ENCODE data around the gene CWC15. TPM values are rescaled to one million over a fixed set of nuclear protein-coding genes. Genes with fewer than 3 reads are reported as not detected.

The CWC15 gene
- polyA plus RNA-seq, 1 donor from 2014 or later: 151 TPM

DNA sequence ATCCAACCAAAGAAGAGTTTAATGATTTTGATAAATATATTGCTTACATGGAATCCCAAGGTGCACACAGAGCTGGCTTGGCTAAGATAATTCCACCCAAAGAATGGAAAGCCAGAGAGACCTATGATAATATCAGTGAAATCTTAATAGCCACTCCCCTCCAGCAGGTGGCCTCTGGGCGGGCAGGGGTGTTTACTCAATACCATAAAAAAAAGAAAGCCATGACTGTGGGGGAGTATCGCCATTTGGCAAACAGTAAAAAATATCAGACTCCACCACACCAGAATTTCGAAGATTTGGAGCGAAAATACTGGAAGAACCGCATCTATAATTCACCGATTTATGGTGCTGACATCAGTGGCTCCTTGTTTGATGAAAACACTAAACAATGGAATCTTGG, 24.1 kb upstream of the CWC15 start:
- Histone ChIP-seq H3K4me2 (ENCODE audit: low read length) (no peak overlapping the region), H3K9me3 (ENCODE audit: low read length) (no peaks in the 10 kb centered on the region), H3K9me2 (ENCODE audit: insufficient read depth, low read length) (no peaks in the 10 kb centered on the region), H3K4me3 (ENCODE audit: low read length) (no peak overlapping the region), H3K79me2 (replicated peaks; ENCODE audit: insufficient read depth, low read length) (no peaks in the 10 kb centered on the region), H3K9ac (ENCODE audit: low read length) (no peak overlapping the region), H4K20me1 (ENCODE audit: insufficient read depth) (no peaks in the 10 kb centered on the region), H3K27ac (ENCODE audit: low read length) (no peak overlapping the region), H2AFZ (ENCODE audit: low read depth, low read length) (no peak overlapping the region), H3K36me3 (ENCODE audit: insufficient read depth, low read length) (no peaks in the 10 kb centered on the region), H3K27me3 (ENCODE audit: insufficient read depth, low read depth, low read length) (no peaks in the 10 kb centered on the region), H3F3A (ENCODE audit: insufficient read depth, low read length, poor library complexity, severe bottlenecking) (no peaks in the 10 kb centered on the region)
- TF ChIP-seq POLR2AphosphoS5 (IDR thresholded peaks at IDR 0.05) (no peak), SMC3 (conservative IDR thresholded peaks at IDR 0.05; ENCODE audit: poor library complexity) (no peak), RAD21 (conservative IDR thresholded peaks at IDR 0.05) (no peak), EP300 (conservative IDR thresholded peaks at IDR 0.05; ENCODE audit: poor library complexity, severe bottlenecking) (no peak), TAF1 (IDR thresholded peaks at IDR 0.05; ENCODE audit: low read depth) (no peak), EZH2 (IDR thresholded peaks at IDR 0.05; ENCODE audit: borderline replicate concordance, insufficient read depth, low read length, poor library complexity, severe bottlenecking) (no peak), MXI1 (conservative IDR thresholded peaks at IDR 0.05; ENCODE audit: poor library complexity, severe bottlenecking) (no peak)
- TF ChIP-seq, protein P1, sequence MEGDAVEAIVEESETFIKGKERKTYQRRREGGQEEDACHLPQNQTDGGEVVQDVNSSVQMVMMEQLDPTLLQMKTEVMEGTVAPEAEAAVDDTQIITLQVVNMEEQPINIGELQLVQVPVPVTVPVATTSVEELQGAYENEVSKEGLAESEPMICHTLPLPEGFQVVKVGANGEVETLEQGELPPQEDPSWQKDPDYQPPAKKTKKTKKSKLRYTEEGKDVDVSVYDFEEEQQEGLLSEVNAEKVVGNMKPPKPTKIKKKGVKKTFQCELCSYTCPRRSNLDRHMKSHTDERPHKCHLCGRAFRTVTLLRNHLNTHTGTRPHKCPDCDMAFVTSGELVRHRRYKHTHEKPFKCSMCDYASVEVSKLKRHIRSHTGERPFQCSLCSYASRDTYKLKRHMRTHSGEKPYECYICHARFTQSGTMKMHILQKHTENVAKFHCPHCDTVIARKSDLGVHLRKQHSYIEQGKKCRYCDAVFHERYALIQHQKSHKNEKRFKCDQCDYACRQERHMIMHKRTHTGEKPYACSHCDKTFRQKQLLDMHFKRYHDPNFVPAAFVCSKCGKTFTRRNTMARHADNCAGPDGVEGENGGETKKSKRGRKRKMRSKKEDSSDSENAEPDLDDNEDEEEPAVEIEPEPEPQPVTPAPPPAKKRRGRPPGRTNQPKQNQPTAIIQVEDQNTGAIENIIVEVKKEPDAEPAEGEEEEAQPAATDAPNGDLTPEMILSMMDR (IDR thresholded peaks at IDR 0.05; ENCODE audit: poor library complexity, severe bottlenecking): no peak
- TF ChIP-seq, protein P2, sequence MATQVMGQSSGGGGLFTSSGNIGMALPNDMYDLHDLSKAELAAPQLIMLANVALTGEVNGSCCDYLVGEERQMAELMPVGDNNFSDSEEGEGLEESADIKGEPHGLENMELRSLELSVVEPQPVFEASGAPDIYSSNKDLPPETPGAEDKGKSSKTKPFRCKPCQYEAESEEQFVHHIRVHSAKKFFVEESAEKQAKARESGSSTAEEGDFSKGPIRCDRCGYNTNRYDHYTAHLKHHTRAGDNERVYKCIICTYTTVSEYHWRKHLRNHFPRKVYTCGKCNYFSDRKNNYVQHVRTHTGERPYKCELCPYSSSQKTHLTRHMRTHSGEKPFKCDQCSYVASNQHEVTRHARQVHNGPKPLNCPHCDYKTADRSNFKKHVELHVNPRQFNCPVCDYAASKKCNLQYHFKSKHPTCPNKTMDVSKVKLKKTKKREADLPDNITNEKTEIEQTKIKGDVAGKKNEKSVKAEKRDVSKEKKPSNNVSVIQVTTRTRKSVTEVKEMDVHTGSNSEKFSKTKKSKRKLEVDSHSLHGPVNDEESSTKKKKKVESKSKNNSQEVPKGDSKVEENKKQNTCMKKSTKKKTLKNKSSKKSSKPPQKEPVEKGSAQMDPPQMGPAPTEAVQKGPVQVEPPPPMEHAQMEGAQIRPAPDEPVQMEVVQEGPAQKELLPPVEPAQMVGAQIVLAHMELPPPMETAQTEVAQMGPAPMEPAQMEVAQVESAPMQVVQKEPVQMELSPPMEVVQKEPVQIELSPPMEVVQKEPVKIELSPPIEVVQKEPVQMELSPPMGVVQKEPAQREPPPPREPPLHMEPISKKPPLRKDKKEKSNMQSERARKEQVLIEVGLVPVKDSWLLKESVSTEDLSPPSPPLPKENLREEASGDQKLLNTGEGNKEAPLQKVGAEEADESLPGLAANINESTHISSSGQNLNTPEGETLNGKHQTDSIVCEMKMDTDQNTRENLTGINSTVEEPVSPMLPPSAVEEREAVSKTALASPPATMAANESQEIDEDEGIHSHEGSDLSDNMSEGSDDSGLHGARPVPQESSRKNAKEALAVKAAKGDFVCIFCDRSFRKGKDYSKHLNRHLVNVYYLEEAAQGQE (IDR thresholded peaks at IDR 0.05; ENCODE audit: borderline replicate concordance): no peak

DNA sequence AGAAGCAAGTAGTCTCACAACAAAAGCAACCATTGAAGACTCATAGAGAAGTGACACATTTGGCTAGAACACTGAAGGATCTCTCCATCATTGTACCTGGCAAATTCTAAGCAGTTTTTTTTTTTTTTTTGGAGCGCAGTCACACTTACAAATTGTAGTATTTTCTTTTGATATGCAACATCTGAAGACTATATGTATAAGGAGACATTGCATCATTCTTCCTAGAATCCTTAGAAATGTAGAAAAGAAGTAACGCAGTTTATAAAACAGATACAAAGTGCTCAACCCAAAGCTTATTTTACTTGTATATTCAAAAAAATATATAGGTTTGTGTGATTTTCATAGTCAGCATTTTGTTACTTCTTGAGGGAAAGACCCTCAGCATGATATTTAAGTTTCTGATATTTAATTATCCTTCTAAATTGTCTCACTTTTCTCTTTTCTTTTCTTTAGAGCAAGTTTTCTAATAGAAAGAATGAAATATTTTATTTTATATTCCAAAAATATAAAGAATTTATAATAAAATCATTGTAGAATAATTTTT, 20.1 kb upstream of the CWC15 start:
- H3K9me2 ChIP-seq (ENCODE audit: insufficient read depth, low read length): no peaks in the 10 kb centered on the region

More for the DNA sequence above, 20.1 kb upstream of the CWC15 start:
- H3K36me3 ChIP-seq (ENCODE audit: insufficient read depth, low read length): no peaks in the 10 kb centered on the region
- no peak overlapping the region for H3K4me3 ChIP-seq (ENCODE audit: low read length)
- no peak for TF ChIP-seq EP300 (conservative IDR thresholded peaks at IDR 0.05; ENCODE audit: poor library complexity, severe bottlenecking)
- no peak for TF ChIP-seq POLR2AphosphoS5 (IDR thresholded peaks at IDR 0.05)
- no peak for TF ChIP-seq TAF1 (IDR thresholded peaks at IDR 0.05; ENCODE audit: low read depth)
- TF ChIP-seq SMC3 (conservative IDR thresholded peaks at IDR 0.05; ENCODE audit: poor library complexity): no peak
- H3K27me3 ChIP-seq (ENCODE audit: insufficient read depth, low read depth, low read length): no peaks in the 10 kb centered on the region
- no peak overlapping the region for H3K27ac ChIP-seq (ENCODE audit: low read length)
- H3K79me2 ChIP-seq (replicated peaks; ENCODE audit: insufficient read depth, low read length): no peaks in the 10 kb centered on the region
- H3K4me2 ChIP-seq (ENCODE audit: low read length): no peak overlapping the region
- no peak overlapping the region for H2AFZ ChIP-seq (ENCODE audit: low read depth, low read length)
- no peaks in the 10 kb centered on the region for H4K20me1 ChIP-seq (ENCODE audit: insufficient read depth)
- no peaks in the 10 kb centered on the region for H3F3A ChIP-seq (ENCODE audit: insufficient read depth, low read length, poor library complexity, severe bottlenecking)
- no peaks in the 10 kb centered on the region for H3K9me3 ChIP-seq (ENCODE audit: low read length)
- no peak overlapping the region for H3K9ac ChIP-seq (ENCODE audit: low read length)

All from neural cell (in vitro differentiated cells).